ENCODE measurements around the gene NIPAL1. TPM values are rescaled to one million over a fixed set of nuclear protein-coding genes. Genes with fewer than 3 reads are reported as not detected.

NIPAL1 gene
- total RNA-seq, 1 experiment from 2014 or later = 18.1 TPM

DNA sequence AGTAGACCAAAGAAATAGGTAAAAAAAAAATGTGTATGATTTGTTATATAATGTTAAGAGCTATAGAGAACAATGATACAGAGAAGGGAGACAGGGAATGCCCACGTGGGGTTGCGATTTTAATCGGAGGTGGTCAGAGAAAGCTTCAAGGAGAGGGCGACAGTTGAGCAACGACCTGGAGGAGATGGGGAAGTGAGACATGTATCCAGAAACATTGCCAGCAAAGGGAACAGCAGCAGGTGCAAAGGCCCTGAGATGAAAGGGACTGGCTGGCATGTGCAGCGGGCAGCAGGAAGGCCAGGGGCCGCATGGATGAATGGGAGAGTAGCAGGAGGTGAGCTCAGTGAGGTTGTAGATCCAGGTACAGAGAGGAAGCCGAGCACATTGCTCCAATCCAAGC lies 32.9 kb downstream of the NIPAL1 start:
- ChIA-PET POLR2A (interaction anchor here (0.6 kb wide), 1 partner anchor 30 kb away, joined by 4 read pairs; no protein-coding TSS in a partner anchor), CTCF (interaction anchor here (0.5 kb wide), 1 partner anchor 39 kb away, joined by 3 read pairs; no protein-coding TSS in a partner anchor)
- peaks cover 14% of the 10 kb centered on the region; the same call in 1 of the 2 replicates for H3K4me1 ChIP-seq
- H3K4me3 ChIP-seq (ENCODE audit: low read depth, low read length) = no peak overlapping the region
- H3K9me3 ChIP-seq = no peaks in the 10 kb centered on the region
- H3K36me3 ChIP-seq (ENCODE audit: control insufficient read depth, insufficient read depth, low read length) = no peaks in the 10 kb centered on the region
- no peaks in the 10 kb centered on the region for H3K27me3 Mint-ChIP-seq (ENCODE audit: insufficient read depth, unreplicated experiment)
- peak overlapping the region; percentile 24 for H3K27ac Mint-ChIP-seq (ENCODE audit: unreplicated experiment)
- BruUV-seq (replicated peaks) = no TSS peak
- H3K4me1 Mint-ChIP-seq (ENCODE audit: low read depth, unreplicated experiment) = peaks cover 8% of the 10 kb centered on the region
- H3K4me3 Mint-ChIP-seq (ENCODE audit: unreplicated experiment) = no peak overlapping the region
- H3K9me3 Mint-ChIP-seq (ENCODE audit: unreplicated experiment) = no peaks in the 10 kb centered on the region
- TF ChIP-seq, protein P1, sequence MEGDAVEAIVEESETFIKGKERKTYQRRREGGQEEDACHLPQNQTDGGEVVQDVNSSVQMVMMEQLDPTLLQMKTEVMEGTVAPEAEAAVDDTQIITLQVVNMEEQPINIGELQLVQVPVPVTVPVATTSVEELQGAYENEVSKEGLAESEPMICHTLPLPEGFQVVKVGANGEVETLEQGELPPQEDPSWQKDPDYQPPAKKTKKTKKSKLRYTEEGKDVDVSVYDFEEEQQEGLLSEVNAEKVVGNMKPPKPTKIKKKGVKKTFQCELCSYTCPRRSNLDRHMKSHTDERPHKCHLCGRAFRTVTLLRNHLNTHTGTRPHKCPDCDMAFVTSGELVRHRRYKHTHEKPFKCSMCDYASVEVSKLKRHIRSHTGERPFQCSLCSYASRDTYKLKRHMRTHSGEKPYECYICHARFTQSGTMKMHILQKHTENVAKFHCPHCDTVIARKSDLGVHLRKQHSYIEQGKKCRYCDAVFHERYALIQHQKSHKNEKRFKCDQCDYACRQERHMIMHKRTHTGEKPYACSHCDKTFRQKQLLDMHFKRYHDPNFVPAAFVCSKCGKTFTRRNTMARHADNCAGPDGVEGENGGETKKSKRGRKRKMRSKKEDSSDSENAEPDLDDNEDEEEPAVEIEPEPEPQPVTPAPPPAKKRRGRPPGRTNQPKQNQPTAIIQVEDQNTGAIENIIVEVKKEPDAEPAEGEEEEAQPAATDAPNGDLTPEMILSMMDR (IDR thresholded peaks at IDR 0.05; ENCODE audit: insufficient read depth in 1 of 2, low read depth in 1 of 2, low read length in 1 of 2, severe bottlenecking in 1 of 2, unreplicated experiment in 1 of 2) = no peak
- no peaks in the 10 kb centered on the region for H3K27me3 ChIP-seq (replicated peaks; ENCODE audit: control insufficient read depth, insufficient read depth, low read length)
- H3K36me3 Mint-ChIP-seq (ENCODE audit: insufficient read depth, unreplicated experiment) = no peaks in the 10 kb centered on the region
- no peak for DNase-seq
- intact Hi-C loops (cut with micrococcal nuclease; ENCODE audit: unreplicated experiment) = no loop called here

DNA sequence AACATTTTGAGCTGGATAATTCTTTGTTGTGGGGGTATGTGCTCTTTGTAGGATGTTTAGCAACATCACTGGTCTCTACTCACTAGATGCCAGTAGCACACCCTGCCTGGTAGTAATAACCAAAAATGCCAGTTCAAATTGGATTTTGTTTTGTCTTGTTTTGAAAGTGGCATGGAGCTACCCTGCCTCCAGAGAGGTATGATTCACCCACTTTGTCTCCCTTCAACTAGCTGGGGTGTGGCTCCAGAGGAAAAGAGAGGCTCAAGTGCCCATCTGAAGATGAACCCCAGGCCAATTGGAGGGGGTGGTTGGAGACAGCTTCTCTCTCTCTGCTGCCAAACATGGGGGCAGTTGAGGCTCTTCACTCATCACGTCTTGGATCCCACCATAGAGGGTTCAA lies 34.5 kb downstream of the NIPAL1 start:
- intact Hi-C loops (cut with micrococcal nuclease; ENCODE audit: unreplicated experiment) = no loop called here
- Mint-ChIP-seq H3K4me1 (ENCODE audit: low read depth, unreplicated experiment) (peaks cover 4% of the 10 kb centered on the region), H3K27ac (ENCODE audit: unreplicated experiment) (no peak overlapping the region), H3K27me3 (ENCODE audit: insufficient read depth, unreplicated experiment) (no peaks in the 10 kb centered on the region), H3K9me3 (ENCODE audit: unreplicated experiment) (no peaks in the 10 kb centered on the region), H3K36me3 (ENCODE audit: insufficient read depth, unreplicated experiment) (no peaks in the 10 kb centered on the region), H3K4me3 (ENCODE audit: unreplicated experiment) (no peak overlapping the region)
- TF ChIP-seq, protein P1 (IDR thresholded peaks at IDR 0.05; ENCODE audit: insufficient read depth in 1 of 2, low read depth in 1 of 2, low read length in 1 of 2, severe bottlenecking in 1 of 2, unreplicated experiment in 1 of 2) = no peak
- no peak for DNase-seq
- no peaks in the 10 kb centered on the region for H3K36me3 ChIP-seq (ENCODE audit: control insufficient read depth, insufficient read depth, low read length)
- BruUV-seq (replicated peaks) = no TSS peak
- CTCF ChIA-PET = no interaction called here
- H3K4me3 ChIP-seq (ENCODE audit: low read depth, low read length) = no peak overlapping the region
- POLR2A ChIA-PET = no interaction called here
- no peaks in the 10 kb centered on the region for H3K9me3 ChIP-seq
- no peaks in the 10 kb centered on the region for H3K27me3 ChIP-seq (replicated peaks; ENCODE audit: control insufficient read depth, insufficient read depth, low read length)
- 0 out of 2 replicates have a peak, but pooled peaks cover 13% of the 10 kb centered on the region for H3K4me1 ChIP-seq

DNA sequence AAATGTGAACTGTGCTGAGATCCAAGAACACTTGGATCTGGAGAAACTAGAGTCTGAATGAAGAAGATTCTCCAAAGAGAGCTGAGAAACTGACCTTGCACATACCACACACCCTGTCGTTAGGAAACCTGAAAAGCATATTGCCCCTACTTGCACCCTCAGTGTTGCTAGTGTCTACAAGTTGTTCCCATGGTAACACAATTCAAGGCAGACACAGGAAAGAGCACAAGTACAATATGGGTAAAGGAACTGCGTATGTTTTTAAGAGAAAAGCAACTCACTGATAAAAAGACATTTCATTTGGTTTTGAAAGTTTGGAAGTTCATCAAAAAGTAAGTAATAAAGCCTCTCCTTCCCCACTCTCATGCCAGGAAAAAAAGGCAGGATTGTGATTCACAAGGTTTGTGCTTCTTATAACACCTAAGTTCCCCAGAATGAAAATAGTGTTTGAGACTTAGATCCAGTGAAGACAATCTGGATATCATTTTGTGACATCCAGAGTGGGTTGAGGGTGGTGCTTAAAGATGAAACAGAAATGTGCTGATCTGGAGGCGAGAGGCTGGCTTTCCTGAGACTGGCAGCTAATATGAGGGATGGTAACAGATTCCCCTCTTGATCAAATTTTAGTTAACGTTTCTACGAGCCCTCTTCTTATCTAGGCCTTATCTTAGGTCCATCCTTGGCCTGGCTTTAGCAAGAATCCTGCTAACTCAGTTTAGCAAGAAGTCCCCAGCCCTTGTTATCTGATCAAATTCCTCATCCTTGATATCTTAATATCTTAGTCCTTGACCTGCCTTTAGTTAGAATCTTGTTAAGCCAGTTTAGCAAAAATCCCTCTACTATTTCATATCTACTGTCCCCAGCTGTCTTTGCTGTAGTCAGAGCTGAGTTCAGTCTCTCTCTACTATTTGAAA lies 42.3 kb downstream of the NIPAL1 start:
- POLR2A ChIA-PET = no interaction called here
- peaks cover 20% of the 10 kb centered on the region for H3K9me3 Mint-ChIP-seq (ENCODE audit: unreplicated experiment)
- H3K4me1 Mint-ChIP-seq (ENCODE audit: low read depth, unreplicated experiment) = peaks cover 29% of the 10 kb centered on the region
- no peaks in the 10 kb centered on the region for H3K36me3 ChIP-seq (ENCODE audit: control insufficient read depth, insufficient read depth, low read length)
- TF ChIP-seq, protein P1 (IDR thresholded peaks at IDR 0.05; ENCODE audit: insufficient read depth in 1 of 2, low read depth in 1 of 2, low read length in 1 of 2, severe bottlenecking in 1 of 2, unreplicated experiment in 1 of 2) = no peak
- peak; percentile 53 to 55 for DNase-seq
- intact Hi-C loops (cut with micrococcal nuclease; ENCODE audit: unreplicated experiment) = no loop called here
- H3K27ac Mint-ChIP-seq (ENCODE audit: unreplicated experiment) = peak overlapping the region; percentile 78
- BruUV-seq (replicated peaks) = no TSS peak
- peaks cover 21% of the 10 kb centered on the region for H3K4me1 ChIP-seq
- peak overlapping the region; percentile 53 for H3K4me3 Mint-ChIP-seq (ENCODE audit: unreplicated experiment)
- H3K4me3 ChIP-seq (ENCODE audit: low read depth, low read length) = no peak overlapping the region
- no peaks in the 10 kb centered on the region for H3K27me3 Mint-ChIP-seq (ENCODE audit: insufficient read depth, unreplicated experiment)
- no peaks in the 10 kb centered on the region for H3K27me3 ChIP-seq (replicated peaks; ENCODE audit: control insufficient read depth, insufficient read depth, low read length)
- peaks cover 8% of the 10 kb centered on the region; the same call in 1 of the 2 replicates for H3K9me3 ChIP-seq
- peaks cover 18% of the 10 kb centered on the region for H3K36me3 Mint-ChIP-seq (ENCODE audit: insufficient read depth, unreplicated experiment)
- CTCF ChIA-PET = interaction anchor here (0.9 to 1.1 kb wide), 2 partner anchors 12 to 25 kb away, joined by 3 to 4 read pairs; no protein-coding TSS in a partner anchor
